Osteocyte (in vitro differentiated cells): ENCODE measurements around the gene CDH23. TPM values are rescaled to one million over a fixed set of nuclear protein-coding genes. Genes with fewer than 3 reads are reported as not detected.

ENCODE experiments used
- DNase-seq: peaks from one replicate; pipeline ENCODE4 v3.0.0; 2021; ENCODE audit warnings: mixed read lengths; ENCODE audit not compliant: unreplicated experiment; ENCODE audit errors: extremely low spot score
- H3K27ac Mint-ChIP-seq: one replicate; pipeline ENCODE4 v1.8.0; 2021; ENCODE audit warnings: mild to moderate bottlenecking, mixed read lengths; ENCODE audit not compliant: unreplicated experiment
- H3K27me3 Mint-ChIP-seq: one replicate; pipeline ENCODE4 v1.8.0; 2021; ENCODE audit warnings: mixed read lengths; ENCODE audit not compliant: unreplicated experiment
- H3K36me3 Mint-ChIP-seq: one replicate; pipeline ENCODE4 v1.8.0; 2021; ENCODE audit warnings: mixed read lengths; ENCODE audit not compliant: unreplicated experiment
- H3K4me1 Mint-ChIP-seq: one replicate; pipeline ENCODE4 v1.8.0; 2021; ENCODE audit warnings: mixed read lengths; ENCODE audit not compliant: unreplicated experiment
- H3K4me3 Mint-ChIP-seq: one replicate; pipeline ENCODE4 v1.8.0; 2021; ENCODE audit warnings: mild to moderate bottlenecking, moderate library complexity, mixed read lengths; ENCODE audit not compliant: unreplicated experiment
- H3K9me3 Mint-ChIP-seq: one replicate; pipeline ENCODE4 v1.8.0; 2021; ENCODE audit warnings: mixed read lengths; ENCODE audit not compliant: unreplicated experiment
- total RNA-seq: library from RNA; stranded (reverse); gene quantifications from 2 replicates; pipeline ENCODE4 v1.2.1, GENCODE V29; 2021
- TF ChIP-seq, protein P1 (sequence below): fragments of 200-600 bp; sonication (generic); IDR thresholded peaks from 2 replicates; pipeline ENCODE4 v1.5.0; 2021; ENCODE audit warnings: antibody characterized with exemption, mild to moderate bottlenecking, moderate library complexity

The CDH23 gene
- total RNA-seq, 1 donor from 2014 or later, result not detected

DNA sequence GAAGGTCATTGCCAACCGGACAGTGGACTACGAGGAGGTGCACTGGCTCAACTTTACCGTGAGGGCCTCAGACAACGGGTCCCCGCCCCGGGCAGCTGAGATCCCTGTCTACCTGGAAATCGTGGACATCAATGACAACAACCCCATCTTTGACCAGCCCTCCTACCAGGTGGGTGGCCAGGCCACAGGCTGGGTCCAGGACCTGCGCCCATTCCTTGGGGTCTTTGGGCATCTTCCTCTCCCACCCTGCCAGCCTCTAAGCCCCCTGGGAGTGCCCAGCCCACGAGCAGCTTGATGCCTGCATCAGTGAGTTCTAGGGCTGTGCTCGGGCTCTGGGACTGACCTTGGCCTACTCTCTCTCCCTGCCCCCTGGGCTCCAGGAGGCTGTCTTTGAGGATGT lies 402.4 kb downstream of the CDH23 start:
- no peak overlapping the region for H3K27ac Mint-ChIP-seq
- peaks cover 4% of the 10 kb centered on the region for H3K9me3 Mint-ChIP-seq
- TF ChIP-seq, protein P1, sequence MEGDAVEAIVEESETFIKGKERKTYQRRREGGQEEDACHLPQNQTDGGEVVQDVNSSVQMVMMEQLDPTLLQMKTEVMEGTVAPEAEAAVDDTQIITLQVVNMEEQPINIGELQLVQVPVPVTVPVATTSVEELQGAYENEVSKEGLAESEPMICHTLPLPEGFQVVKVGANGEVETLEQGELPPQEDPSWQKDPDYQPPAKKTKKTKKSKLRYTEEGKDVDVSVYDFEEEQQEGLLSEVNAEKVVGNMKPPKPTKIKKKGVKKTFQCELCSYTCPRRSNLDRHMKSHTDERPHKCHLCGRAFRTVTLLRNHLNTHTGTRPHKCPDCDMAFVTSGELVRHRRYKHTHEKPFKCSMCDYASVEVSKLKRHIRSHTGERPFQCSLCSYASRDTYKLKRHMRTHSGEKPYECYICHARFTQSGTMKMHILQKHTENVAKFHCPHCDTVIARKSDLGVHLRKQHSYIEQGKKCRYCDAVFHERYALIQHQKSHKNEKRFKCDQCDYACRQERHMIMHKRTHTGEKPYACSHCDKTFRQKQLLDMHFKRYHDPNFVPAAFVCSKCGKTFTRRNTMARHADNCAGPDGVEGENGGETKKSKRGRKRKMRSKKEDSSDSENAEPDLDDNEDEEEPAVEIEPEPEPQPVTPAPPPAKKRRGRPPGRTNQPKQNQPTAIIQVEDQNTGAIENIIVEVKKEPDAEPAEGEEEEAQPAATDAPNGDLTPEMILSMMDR, result no peak
- DNase-seq, result no peak
- H3K4me3 Mint-ChIP-seq, result no peak overlapping the region
- peaks cover 2% of the 10 kb centered on the region for H3K27me3 Mint-ChIP-seq
- no peaks in the 10 kb centered on the region for H3K4me1 Mint-ChIP-seq
- H3K36me3 Mint-ChIP-seq, result no peaks in the 10 kb centered on the region

DNA sequence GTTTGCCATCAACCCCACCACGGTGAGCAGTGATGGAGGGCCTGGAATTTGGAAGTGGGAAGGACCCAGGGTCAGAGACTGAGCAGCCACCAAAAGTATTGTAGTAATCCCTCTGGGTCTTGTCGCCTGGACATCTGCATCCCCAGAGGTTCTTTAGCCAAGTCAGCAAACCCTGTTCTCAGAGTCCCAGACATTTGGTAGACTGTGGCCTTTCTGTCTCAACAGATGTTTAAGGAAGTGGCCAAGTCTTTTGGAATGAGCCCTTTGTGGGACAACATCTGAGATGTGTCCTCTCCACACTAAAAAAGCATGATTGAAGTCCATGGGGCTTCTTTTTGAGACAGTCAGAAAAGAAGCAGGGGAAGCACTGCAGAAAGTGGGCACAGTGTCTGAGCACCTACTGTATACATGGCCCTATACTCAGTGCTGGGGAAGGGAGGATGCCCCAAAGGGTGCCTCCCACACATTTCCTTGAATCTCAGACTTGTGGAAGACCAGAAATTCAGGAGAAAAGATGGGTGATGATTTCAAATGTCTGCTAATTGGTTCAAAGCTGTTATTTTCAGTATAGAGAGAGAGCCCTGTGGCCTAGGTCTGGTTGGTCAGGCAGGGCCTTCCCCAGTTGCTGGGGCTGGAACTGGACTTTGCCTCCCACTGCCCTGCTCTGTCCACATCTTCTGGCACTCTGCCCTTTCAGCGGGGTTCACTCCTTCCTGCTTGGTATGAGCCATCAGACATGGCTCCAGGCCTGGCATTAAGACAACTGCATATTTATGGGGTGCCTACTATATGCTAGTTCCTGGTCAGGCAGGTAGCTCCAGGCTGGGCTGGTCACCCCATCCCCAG lies 403.1 kb downstream of the CDH23 start:
- TF ChIP-seq, protein P1, result no peak
- Mint-ChIP-seq H3K27me3 (peaks cover 9% of the 10 kb centered on the region), H3K36me3 (no peaks in the 10 kb centered on the region), H3K27ac (no peak overlapping the region), H3K4me3 (no peak overlapping the region), H3K4me1 (no peaks in the 10 kb centered on the region), H3K9me3 (peaks cover 4% of the 10 kb centered on the region)
- DNase-seq, result no peak

DNA sequence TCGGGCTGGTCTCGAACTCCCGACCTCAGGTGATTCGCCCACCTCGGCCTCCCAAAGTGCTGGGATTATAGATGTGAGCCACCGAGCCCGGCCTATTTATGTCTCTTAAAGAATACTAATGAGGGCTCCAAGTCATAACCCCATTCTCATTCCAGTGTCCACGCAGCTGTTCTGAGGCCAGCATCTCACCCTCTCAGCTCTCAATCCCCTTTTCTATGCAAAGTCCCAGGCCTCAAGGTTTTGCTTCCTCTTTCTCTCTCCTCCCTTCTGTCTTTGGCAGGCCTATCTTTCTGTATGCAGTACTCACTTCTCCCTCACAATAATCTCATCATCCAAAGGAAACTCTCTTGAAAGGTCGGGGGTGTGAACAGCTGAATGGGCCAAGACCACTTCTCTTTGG lies 404.6 kb downstream of the CDH23 start:
- no peaks in the 10 kb centered on the region for H3K36me3 Mint-ChIP-seq
- no peaks in the 10 kb centered on the region for H3K9me3 Mint-ChIP-seq

DNA sequence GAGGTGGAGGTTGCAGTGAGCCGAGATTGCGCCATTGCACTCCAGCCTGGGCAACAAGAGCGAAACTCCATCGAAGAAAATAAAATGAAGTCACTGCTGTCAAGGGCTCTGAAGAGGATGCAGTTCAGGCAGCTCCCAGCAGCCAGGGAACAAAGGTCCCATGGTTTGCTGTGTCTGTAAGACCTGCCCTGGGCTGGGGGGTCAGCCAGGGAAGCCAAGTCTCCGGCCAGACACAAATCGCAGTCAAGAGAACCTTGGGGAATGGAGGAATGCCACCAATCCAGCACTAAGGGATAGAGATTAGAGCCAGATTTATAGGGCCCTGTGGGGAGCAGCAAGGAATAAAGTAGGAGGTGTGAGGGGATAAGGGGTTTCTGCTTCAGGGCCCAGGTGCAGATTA lies 405.5 kb downstream of the CDH23 start:
- TF ChIP-seq, protein P1, result no peak
- Mint-ChIP-seq H3K4me1 (no peaks in the 10 kb centered on the region), H3K27ac (no peak overlapping the region), H3K36me3 (no peaks in the 10 kb centered on the region), H3K9me3 (no peaks in the 10 kb centered on the region), H3K4me3 (no peak overlapping the region), H3K27me3 (peaks cover 19% of the 10 kb centered on the region)
- DNase-seq, result no peak

More for the DNA sequence above, 404.6 kb downstream of the CDH23 start:
- Mint-ChIP-seq H3K27ac (no peak overlapping the region), H3K4me3 (no peak overlapping the region), H3K4me1 (no peaks in the 10 kb centered on the region), H3K27me3 (peaks cover 19% of the 10 kb centered on the region)
- TF ChIP-seq, protein P1, result no peak
- no peak for DNase-seq

DNA sequence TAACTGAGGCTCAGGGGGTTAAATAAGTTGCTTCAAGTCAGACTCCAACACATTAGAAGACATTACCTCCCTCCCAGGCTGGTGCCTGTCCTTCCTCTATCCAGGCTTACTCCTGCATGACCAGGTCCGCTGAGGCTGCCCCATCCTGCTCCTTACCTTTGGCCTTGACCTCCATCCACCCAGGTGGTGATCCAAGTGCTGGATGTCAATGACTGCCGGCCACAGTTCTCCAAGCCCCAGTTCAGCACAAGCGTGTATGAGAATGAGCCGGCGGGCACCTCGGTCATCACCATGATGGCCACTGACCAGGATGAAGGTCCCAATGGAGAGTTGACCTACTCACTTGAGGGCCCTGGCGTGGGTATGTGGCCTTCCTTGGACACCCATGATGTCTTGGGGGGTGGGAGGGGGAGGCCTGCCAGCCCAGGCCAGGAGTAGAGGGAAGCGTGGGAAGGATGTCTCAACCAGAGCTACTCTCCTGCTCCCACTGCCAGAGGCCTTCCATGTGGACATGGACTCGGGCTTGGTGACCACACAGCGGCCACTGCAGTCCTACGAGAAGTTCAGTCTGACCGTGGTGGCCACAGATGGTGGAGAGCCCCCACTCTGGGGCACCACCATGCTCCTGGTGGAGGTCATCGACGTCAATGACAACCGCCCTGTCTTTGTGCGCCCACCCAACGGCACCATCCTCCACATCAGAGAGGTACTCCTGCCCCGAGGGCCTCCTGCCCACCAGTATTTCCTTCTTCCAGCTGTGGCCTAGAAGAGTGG lies 406.2 kb downstream of the CDH23 start:
- Mint-ChIP-seq H3K9me3 (no peaks in the 10 kb centered on the region), H3K27ac (no peak overlapping the region), H3K4me3 (no peak overlapping the region), H3K36me3 (no peaks in the 10 kb centered on the region), H3K27me3 (peaks cover 19% of the 10 kb centered on the region), H3K4me1 (no peaks in the 10 kb centered on the region)
- TF ChIP-seq, protein P1, result no peak
- no peak for DNase-seq
